IPS DF 6.9 (cell line): Measurements from ENCODE around the gene GPRIN1.

Source experiments
- DNase-seq: peaks from one replicate; pipeline ENCODE4 v3.0.0-alpha.2; 2013; ENCODE audit warnings: low read depth, low spot score
- H3K27ac ChIP-seq: one replicate; pipeline ENCODE4 v1.5.1; 2013; ENCODE audit warnings: low read length, control low read depth
- H3K27me3 ChIP-seq: 2 replicates; pipeline ENCODE4 v1.6.1; 2013; ENCODE audit warnings: mild to moderate bottlenecking, low read length; ENCODE audit not compliant: control insufficient read depth, insufficient read depth
- H3K36me3 ChIP-seq: 2 replicates; pipeline ENCODE4 v1.6.1; 2013; ENCODE audit warnings: low read length; ENCODE audit not compliant: control insufficient read depth, insufficient read depth
- H3K4me1 ChIP-seq: 2 replicates; pipeline ENCODE4 v1.6.1; 2013; ENCODE audit warnings: low read length; ENCODE audit not compliant: control insufficient read depth, insufficient read depth
- H3K4me3 ChIP-seq: 2 replicates; pipeline ENCODE4 v1.5.1; 2013; ENCODE audit warnings: mild to moderate bottlenecking, low read length
- H3K9me3 ChIP-seq: 2 replicates; pipeline ENCODE4 v1.6.1; 2013; ENCODE audit warnings: low read length, inconsistent platforms; ENCODE audit not compliant: control insufficient read depth, insufficient read depth
- WGBS: extraction: QIAGEN DNeasy Blood & Tissue Kit; methylation state at CpG from one replicate; pipeline ENCODE4 v1.1.7; 2013; ENCODE audit warnings: mixed read lengths, missing lambda C conversion rate; ENCODE audit not compliant: insufficient read length, insufficient coverage; 5-methylcytosine and 5-hydroxymethylcytosine counted together

GPRIN1 gene

DNA sequence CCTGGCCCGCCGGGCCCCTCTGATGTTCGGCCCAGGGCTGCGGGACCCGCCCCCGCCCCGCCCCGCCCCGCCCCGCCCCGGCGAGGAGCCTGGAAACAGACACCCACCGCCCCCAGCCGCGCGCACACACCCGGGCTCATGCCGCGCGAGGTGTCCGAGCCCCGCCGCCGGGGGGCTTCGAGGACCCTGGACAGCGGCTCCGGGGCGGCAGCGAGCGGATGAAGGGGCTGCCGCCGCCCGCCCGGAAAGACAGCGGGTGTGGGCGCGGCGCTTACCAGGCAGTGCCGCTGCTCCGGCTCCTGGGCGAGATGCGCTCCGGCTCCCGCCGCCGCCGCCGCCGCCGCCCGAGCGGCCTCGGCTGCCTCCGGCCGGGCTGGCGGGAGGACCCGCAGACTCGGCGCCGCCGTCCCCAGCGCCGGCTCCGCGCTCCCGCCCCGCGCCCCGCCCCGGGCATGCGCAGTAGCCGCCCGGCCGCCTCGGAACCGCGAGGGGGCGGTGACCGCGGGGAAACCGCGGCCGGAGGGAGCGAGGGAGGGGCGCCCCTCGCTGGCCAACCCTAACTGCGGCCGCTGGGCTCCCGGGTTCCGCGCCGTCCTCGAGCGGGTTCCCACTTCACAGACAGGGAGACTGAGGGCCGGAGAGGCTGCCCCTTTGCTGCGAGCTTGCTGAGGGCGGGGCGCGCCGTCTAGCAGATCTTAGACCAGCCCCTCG lies at the start of gene GPRIN1:
Gene GPRIN1 (minus strand): TSS at position 433 of the 711 bp plus-strand sequence. CDS start 10,322 bp downstream, outside the sequence.
- Histone ChIP-seq H3K27me3 (no peaks in the 10 kb centered on the region; the same call in 1 of the 2 replicates), H3K27ac (no peak within 1 kb of the TSS), H3K4me1 (peaks cover 2% of the 10 kb centered on the region; the same call in 1 of the 2 replicates), H3K9me3 (no peaks in the 10 kb centered on the region), H3K4me3 (peak within 1 kb of the TSS; percentile 35; the same call in 1 of the 2 replicates), H3K36me3 (no peaks in the 10 kb centered on the region)
- DNase-seq, result no peak
- WGBS, result no CpG with 5 or more reads among the region's 101 CpGs

DNA sequence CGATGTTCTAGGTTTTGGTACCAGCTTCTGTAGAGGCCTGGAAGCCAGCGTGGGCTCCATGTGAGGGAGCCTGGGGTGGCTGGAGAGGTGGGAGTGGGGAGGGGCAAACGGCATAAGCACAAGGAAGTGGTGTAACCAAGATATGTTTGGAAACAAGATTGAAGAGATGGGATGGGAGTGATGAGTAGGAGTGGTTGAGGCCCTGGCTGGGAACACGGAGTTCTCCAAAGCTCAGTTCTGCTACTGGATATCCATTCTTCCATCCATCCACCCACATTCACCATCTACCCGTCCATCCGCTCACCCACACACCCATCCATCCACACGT lies 49.5 kb upstream of the GPRIN1 start:
- WGBS, result 100% methylated on average over 1 of the region's 7 CpGs
- peaks cover 3% of the 10 kb centered on the region for H3K4me1 ChIP-seq
- H3K9me3 ChIP-seq, result no peaks in the 10 kb centered on the region
- 0 out of 2 replicates have a peak, but pooled peaks cover 3% of the 10 kb centered on the region for H3K36me3 ChIP-seq
- DNase-seq, result no peak
- no peaks in the 10 kb centered on the region for H3K27me3 ChIP-seq
- H3K27ac ChIP-seq, result no peak overlapping the region
- no peak overlapping the region for H3K4me3 ChIP-seq

DNA sequence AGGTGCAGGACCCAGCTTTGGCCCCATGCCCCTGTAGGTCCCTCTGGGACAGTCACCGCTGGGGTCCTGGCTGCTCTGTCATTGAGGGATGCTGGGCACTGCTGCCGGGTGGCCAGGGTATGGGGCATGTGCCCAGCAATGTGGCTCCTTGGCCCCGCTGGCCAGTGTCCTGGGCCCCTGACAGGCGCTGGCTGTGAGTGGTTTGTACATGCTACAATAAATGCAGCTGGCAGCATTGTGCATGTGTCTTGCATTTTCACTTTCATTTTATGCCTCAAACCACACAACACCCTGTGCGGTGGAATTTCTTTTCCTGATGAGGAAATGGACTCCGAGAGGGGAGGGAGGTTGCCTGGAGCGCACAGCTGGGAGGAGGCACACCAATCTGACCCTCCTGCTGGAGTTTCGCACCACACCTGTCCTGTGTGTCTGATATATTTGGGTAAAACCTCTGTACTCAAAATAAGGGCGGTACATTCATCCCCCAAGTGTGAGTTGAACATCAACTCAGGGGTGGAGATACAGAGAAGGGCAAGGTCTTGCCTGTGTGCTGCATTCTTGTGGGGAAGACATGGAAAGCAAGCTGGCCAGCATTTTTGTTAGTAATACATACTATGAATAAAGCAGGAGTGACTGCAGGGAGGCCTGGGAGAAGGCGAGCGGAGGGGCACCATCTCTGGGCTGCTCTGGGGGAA lies 49.0 kb upstream of the GPRIN1 start:
- Histone ChIP-seq H3K36me3 (0 out of 2 replicates have a peak, but pooled peaks cover 3% of the 10 kb centered on the region), H3K4me3 (no peak overlapping the region), H3K27ac (no peak overlapping the region), H3K4me1 (peaks cover 3% of the 10 kb centered on the region), H3K27me3 (no peaks in the 10 kb centered on the region), H3K9me3 (no peaks in the 10 kb centered on the region)
- WGBS, result no CpG with 5 or more reads among the region's 11 CpGs
- DNase-seq, result no peak

DNA sequence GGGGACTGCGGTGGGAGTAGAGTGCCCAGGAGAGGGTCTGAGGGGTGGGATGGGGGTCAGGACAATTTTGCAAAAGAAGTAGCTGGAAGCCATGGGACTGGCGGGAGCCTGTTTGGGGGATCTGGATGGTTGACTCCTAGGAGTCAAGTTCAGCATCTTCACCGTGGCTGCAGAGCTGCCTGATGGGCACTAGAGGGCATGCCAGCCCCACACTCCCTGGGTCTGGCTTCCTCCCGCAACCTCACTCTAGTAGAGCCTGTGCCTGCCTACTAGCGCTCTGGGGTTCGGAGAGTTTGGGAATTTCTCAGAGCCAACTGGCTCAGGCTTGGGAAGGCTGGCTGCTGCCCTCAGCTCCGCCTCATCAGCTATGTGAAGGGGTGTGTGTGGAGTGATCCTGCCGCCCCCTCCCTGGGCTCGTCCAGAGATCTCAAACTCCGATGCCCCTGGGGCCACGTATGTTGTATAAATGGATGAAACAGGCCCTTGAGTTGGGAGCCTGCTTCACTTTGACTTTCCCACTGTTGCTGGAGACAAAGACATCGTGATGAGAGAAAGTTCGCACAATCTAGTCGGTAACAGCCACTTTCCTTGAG lies 48.1 kb upstream of the GPRIN1 start:
- no peak overlapping the region for H3K4me3 ChIP-seq
- H3K36me3 ChIP-seq, result peaks cover 7% of the 10 kb centered on the region; the same call in 1 of the 2 replicates
- no peak overlapping the region for H3K27ac ChIP-seq
- peak; percentile 75 for DNase-seq
- no peaks in the 10 kb centered on the region for H3K9me3 ChIP-seq
- peaks cover 3% of the 10 kb centered on the region for H3K4me1 ChIP-seq
- no peaks in the 10 kb centered on the region for H3K27me3 ChIP-seq
- no CpG with 5 or more reads among the region's 14 CpGs for WGBS

DNA sequence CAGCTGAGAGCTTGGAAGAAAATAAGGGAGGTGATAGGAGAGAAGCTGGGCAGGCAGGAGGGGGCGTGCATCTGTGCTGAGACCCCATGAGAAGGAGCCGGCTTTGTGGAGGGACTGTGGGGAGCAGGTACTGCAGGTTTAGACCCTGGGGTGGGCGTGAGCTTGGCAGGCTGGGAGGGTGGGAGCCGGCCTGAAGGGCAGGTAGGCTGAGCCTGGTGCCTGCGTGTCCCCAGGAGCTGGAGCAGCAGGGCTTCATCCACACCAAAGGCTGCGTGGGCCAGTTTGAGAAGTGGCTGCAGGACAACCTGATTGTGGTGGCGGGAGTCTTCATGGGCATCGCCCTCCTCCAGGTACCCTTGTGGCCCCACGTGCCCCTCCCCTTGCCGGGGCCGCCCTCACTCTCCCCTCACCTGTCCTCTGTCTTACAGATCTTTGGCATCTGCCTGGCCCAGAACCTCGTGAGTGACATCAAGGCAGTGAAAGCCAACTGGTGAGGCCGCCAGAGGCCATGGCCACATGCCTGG lies 46.6 kb upstream of the GPRIN1 start:
- peaks cover 7% of the 10 kb centered on the region; the same call in 1 of the 2 replicates for H3K36me3 ChIP-seq
- no peaks in the 10 kb centered on the region for H3K9me3 ChIP-seq
- DNase-seq, result no peak
- no peak overlapping the region for H3K4me3 ChIP-seq
- no CpG with 5 or more reads among the region's 13 CpGs for WGBS
- peaks cover 3% of the 10 kb centered on the region for H3K4me1 ChIP-seq
- no peak overlapping the region for H3K27ac ChIP-seq
- no peaks in the 10 kb centered on the region for H3K27me3 ChIP-seq

DNA sequence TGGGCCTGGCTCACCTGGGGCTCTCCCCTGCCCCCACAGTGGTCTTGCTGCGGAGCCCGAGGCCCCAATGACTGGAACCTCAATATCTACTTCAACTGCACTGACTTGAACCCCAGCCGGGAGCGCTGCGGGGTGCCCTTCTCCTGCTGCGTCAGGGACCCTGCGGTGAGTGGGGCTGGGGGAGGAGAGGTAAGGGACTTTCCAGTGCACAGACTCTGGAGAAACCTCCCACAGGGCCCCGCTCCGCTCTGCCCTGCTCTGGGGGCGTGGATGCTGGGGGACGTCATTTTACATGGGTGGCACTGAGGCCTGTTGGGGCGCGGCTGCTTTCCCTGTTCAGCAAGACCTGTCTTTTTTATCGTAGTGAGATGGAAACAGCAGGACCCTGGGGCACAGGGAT lies 44.9 kb upstream of the GPRIN1 start:
- WGBS, result no CpG with 5 or more reads among the region's 14 CpGs
- H3K4me3 ChIP-seq, result no peak overlapping the region
- no peak for DNase-seq
- H3K9me3 ChIP-seq, result no peaks in the 10 kb centered on the region
- H3K27ac ChIP-seq, result no peak overlapping the region
- H3K4me1 ChIP-seq, result no peaks in the 10 kb centered on the region
- no peaks in the 10 kb centered on the region for H3K27me3 ChIP-seq
- H3K36me3 ChIP-seq, result peaks cover 7% of the 10 kb centered on the region; the same call in 1 of the 2 replicates

DNA sequence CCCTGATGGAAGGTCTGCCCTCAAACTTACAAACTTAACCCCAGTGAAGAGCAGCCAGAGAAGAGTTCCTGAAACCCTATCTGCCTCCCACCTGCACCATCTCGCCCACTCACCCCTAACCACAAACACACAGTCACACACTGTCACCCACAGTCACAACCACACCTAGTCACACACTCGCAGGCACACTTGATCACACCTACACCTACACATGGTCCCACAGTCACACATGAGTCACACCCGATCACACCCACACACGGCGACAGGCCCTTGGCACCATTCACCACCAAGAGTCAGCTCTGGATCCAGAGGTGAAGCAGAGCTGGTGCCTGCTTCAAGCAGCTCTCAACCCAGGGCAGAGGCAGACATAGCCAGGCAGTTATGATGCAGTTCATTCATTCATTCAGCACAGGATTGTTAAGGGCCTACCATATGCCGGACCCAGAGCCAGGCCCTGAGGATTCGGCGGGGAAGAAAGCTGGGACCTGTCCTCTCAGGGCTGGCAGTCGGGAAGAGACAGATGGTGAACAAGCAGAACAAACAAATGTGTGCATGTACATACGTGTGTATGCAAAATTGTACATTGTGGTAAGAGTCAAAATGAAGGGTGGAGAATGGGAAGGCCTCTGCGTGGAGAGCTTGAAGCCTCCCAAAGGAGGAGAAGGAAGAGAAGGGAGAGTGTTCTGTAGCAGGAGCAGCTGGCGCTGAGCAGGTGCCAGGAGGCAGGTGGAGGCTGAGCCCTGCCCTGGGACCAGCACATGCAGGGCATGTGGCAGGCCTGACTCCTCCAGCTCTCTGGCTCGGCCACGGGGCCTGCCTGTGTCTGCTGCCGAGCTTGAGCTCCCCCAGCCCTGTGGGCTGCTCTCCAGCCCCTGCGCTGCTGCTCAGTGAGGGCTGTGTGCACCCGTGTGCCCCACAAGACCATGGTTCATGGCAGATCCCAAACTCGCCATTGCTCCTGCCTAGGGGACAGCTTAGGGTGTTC lies 43.7 kb upstream of the GPRIN1 start:
- no CpG with 5 or more reads among the region's 18 CpGs for WGBS
- H3K4me1 ChIP-seq, result no peaks in the 10 kb centered on the region
- peaks cover 7% of the 10 kb centered on the region; the same call in 1 of the 2 replicates for H3K36me3 ChIP-seq
- no peak overlapping the region for H3K27ac ChIP-seq
- H3K27me3 ChIP-seq, result no peaks in the 10 kb centered on the region
- DNase-seq, result no peak
- no peak overlapping the region for H3K4me3 ChIP-seq
- H3K9me3 ChIP-seq, result no peaks in the 10 kb centered on the region

DNA sequence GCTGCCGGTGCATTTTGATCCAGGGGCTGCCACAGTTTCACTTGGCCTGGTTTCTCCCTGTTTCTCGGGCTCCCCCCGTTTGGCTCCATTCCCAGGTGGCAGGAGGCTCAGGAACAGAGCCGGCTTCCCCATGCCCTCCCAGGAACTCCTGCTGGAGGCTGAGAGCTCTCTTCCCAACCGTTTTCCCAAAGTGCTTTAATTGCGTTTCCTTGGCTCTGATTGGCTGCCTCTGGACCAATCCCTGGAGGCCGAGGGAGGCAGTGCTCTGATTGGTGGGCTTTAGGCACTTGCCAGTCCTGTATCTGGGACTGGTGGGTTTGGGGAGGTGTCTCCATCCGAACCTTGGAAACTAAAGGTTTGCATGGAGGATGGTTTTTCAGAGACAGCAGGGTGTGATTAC lies 42.2 kb upstream of the GPRIN1 start:
- H3K4me1 ChIP-seq, result no peaks in the 10 kb centered on the region
- H3K27me3 ChIP-seq, result no peaks in the 10 kb centered on the region
- DNase-seq, result no peak
- H3K4me3 ChIP-seq, result no peak overlapping the region
- H3K9me3 ChIP-seq, result no peaks in the 10 kb centered on the region
- no peak overlapping the region for H3K27ac ChIP-seq
- peaks cover 6% of the 10 kb centered on the region; the same call in 1 of the 2 replicates for H3K36me3 ChIP-seq
- no CpG with 5 or more reads among the region's 8 CpGs for WGBS

DNA sequence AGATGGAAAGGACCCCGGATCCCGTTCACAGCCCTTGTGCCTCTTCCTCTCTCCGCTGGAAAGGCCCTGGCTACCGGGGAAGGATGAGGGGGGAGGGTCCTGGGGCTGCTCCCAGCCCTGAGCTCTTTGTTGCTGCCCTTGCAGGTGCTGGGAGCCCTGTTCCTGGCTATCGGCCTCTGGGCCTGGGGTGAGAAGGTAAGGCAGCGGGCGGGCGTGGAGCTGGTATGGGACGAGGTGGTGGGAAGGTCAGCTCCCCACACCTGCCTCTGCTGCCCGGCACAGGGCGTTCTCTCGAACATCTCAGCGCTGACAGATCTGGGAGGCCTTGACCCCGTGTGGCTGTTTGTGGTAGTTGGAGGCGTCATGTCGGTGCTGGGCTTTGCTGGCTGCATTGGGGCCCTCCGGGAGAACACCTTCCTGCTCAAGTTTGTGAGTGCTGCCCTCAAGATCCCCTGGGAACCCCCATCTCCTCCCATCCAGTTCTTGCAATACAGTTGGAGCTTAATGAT lies 41.6 kb upstream of the GPRIN1 start:
- no peaks in the 10 kb centered on the region for H3K27me3 ChIP-seq
- no CpG with 5 or more reads among the region's 17 CpGs for WGBS

More for the DNA sequence above, 41.6 kb upstream of the GPRIN1 start:
- H3K36me3 ChIP-seq, result peaks cover 4% of the 10 kb centered on the region; the same call in 1 of the 2 replicates
- no peaks in the 10 kb centered on the region for H3K9me3 ChIP-seq
- H3K4me1 ChIP-seq, result peaks cover 2% of the 10 kb centered on the region; the same call in 1 of the 2 replicates
- H3K27ac ChIP-seq, result no peak overlapping the region
- no peak for DNase-seq
- H3K4me3 ChIP-seq, result no peak overlapping the region
